GM10248 (cell line): ENCODE measurements around the gene NDUFS1.
"Not testable (repeated sequence)": the region's sequence is repeated elsewhere in the genome, so short reads cannot be mapped to it uniquely, and the experiment has no call there.

Experiments used
- CTCF ChIA-PET: fragments of 300-600 bp; sonication (Branson Sonifier 250); formaldehyde crosslinking; extraction: SDS; loops from one replicate; lab custom pipeline; 2021; ENCODE audit warnings: antibody characterized with exemption; lab: Yijun Ruan, JAX
- POLR2A ChIA-PET: fragments of 350-650 bp; sonication (Branson Sonifier 250); formaldehyde crosslinking; extraction: SDS; loops from one replicate; lab custom pipeline; 2020; ENCODE audit warnings: antibody characterized with exemption; lab: Yijun Ruan, JAX
- DNase-seq: peaks from one replicate; pipeline ENCODE4 v3.0.0; 2012; ENCODE audit errors: extremely low spot score
- TF ChIP-seq, protein P1 (sequence below): IDR thresholded peaks from 2 replicates; pipeline ENCODE4 v1.5.1; 2012; ENCODE audit warnings: mild to moderate bottlenecking, low read depth; ENCODE audit errors: extremely low read depth, missing control alignments, control extremely low read depth

NDUFS1 gene

DNA sequence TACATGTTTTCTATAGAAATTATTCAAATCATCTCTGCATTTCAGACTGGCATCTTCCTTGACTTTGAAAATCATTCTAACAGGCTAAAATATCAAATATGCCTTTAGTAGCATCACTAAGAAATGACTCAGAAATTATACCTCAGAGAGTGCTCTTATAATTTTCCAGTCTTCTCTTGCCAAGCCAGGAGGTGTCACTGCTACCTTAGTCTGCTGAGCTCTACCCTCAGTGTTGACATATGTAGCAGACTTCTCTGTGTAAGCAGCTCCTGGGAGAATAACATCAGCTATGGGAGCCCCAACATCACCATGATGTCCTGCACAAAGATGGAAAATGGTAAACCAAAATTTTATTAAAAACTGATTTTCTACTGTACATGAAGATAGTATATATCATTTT is 31.6 kb downstream of the NDUFS1 start:
- no peak for DNase-seq
- ChIA-PET POLR2A (no interaction called here), CTCF (interaction anchor here (1.3 to 1.4 kb wide), 4 partner anchors 15 to 82 kb away, joined by 3 read pairs; no protein-coding TSS in a partner anchor)
- TF ChIP-seq, protein P1, sequence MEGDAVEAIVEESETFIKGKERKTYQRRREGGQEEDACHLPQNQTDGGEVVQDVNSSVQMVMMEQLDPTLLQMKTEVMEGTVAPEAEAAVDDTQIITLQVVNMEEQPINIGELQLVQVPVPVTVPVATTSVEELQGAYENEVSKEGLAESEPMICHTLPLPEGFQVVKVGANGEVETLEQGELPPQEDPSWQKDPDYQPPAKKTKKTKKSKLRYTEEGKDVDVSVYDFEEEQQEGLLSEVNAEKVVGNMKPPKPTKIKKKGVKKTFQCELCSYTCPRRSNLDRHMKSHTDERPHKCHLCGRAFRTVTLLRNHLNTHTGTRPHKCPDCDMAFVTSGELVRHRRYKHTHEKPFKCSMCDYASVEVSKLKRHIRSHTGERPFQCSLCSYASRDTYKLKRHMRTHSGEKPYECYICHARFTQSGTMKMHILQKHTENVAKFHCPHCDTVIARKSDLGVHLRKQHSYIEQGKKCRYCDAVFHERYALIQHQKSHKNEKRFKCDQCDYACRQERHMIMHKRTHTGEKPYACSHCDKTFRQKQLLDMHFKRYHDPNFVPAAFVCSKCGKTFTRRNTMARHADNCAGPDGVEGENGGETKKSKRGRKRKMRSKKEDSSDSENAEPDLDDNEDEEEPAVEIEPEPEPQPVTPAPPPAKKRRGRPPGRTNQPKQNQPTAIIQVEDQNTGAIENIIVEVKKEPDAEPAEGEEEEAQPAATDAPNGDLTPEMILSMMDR = no peak

DNA sequence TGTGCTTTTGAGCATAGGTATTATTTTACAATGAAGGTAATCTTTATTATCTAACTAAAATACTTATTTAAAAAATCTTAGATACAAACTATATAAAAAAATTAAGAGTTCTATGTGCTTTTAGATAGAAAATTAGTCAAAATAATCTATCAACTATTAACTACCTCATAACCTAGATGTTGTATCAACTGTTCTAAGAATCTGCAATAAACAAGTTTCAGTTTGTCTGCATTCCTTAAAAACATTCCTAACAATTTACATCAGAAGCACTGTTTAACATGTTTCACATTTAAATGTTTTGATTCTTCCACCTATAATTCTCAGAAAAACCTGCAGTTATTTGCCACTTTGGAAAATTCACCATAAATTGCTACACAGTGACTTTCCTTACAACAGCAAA is 33.3 kb downstream of the NDUFS1 start:
- TF ChIP-seq, protein P1 = no peak
- DNase-seq = no peak
- ChIA-PET CTCF (interaction anchor here (1.0 kb wide), 1 partner anchor 14 kb away, joined by 3 read pairs; no protein-coding TSS in a partner anchor), POLR2A (no interaction called here)

DNA sequence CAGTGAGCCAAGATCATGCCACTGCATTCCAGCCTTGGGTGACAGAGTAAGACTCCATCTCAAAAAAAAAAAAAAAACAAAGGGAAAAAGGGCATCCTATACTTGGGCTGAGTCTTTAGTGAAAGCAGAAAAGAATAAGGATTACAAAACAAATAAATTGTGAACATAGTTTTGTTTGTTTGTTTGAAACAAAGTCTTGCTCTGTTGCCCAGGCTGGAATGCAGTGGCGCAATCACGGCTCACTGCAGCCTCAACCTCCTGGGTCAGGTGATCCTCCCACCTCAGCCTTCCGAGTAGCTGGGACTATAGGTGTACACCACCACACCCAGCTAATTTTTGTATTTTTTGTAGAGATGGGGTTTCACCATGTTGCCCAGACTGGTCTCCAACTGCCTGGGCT is 36.7 kb downstream of the NDUFS1 start:
- DNase-seq, POLR2A ChIA-PET: not testable (repeated sequence)
- CTCF ChIA-PET = interaction anchor here (1.1 to 1.4 kb wide), 2 partner anchors 9 to 183 kb away, joined by 3 to 4 read pairs; no protein-coding TSS in a partner anchor

DNA sequence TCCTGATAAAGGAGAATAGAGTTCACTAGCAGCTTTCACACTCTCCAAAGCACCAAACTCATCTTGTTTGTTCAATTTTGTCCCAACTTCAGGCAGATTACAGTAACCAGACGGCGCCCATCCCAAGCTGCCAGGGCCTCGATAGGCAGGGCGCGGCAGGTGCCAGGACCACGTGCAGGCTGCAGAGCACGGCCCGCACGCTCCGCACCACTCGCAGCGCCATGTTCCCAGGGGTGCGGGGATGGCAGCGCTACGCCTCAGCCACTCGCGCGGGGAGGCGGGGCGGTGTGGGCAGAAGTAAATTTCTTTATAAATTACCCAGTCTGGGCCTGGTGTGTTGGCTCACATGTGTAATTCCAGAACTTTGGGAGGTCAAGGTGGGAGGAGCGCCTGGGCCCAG is 43.0 kb downstream of the NDUFS1 start:
- ChIA-PET POLR2A (no interaction called here), CTCF (no interaction called here)
- DNase-seq = no peak
- TF ChIP-seq, protein P1 = no peak

DNA sequence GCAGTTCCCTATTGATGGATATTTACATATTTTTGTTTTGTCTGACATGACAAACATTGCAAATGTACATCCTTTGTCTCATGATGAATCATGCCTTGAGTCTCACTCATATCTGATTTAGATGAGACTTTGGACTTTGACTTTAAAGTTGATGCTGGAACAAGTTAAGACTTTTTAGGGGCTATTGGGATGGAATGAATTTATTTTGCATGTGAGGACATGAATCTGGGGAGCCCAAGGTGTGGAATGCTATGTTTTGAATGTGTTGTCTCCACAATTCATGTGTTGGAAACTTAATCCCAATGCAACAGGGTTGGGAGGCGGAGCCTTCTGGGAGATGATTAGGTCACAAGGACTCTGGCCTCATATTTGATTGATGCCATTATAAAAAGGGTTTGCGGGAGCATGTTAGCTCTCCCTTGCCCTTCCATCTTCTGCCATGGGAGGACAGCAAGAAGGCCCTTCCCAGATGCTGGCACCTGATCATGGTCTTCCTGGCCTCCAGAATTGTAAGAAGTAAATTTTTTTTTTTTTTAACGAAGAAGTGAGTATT is 44.1 kb downstream of the NDUFS1 start:
- TF ChIP-seq, protein P1 = no peak
- POLR2A ChIA-PET = no interaction called here
- DNase-seq = no peak
- CTCF ChIA-PET = no interaction called here

DNA sequence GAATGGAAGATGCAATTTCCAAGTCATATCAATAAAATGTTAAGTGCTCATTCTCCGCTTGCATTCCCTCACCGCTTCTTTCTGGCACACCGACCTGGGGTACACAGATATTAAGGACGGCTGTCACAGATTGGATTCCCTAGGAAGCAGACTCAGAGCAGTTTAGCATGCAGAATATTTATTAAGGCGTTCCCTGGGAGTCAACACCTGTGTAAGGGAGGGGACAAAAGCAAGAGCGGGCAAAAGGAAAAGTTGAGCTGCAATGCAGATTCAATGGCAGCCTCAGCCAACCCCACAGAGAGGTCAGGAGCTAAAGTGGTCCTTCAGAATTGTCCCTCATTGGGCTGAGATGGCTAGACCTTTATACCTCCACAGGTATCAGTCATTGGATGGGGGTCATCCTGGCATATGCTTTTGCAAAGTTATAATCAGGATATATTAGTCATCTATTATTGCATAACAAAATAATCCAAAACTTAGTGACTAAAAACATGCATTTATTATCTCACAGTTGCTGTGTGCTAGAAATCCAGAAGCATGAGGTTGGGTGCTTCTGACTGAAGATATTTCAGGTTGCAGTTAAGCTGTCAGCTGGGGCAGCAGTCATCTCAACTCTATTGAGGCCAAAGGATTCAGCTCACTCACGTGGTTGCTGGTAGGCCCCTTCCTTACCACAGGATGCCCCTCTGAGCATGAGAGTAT is 46.2 kb downstream of the NDUFS1 start:
- DNase-seq = no peak
- POLR2A ChIA-PET = no interaction called here
- TF ChIP-seq, protein P1 = no peak
- CTCF ChIA-PET = interaction anchor here (0.7 to 2.2 kb wide), 6 partner anchors 9 to 108 kb away, joined by 3 to 6 read pairs (median 4); no protein-coding TSS in a partner anchor

DNA sequence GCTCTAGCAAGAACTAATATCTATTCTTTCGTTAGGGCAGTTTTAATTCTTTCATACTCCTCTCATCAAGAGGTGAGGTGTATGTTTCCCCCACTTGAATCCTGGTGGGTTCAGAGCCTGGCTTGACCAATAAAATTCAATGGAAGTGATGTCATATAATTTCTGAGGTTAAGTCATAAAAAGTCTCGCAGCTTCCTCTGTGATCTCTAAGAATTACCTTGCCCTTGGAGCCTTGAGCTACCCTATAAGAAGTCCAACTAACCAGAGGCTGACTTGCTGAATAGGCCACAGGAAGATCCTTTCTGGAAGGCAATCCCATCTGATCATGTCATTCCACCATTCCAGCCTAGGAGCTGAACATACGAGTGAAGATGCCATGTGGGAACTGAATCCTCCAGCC is 47.1 kb downstream of the NDUFS1 start:
- POLR2A ChIA-PET = no interaction called here
- CTCF ChIA-PET = interaction anchor here (1.3 to 2.2 kb wide), 3 partner anchors 14 to 25 kb away, joined by 3 to 6 read pairs (median 3); no protein-coding TSS in a partner anchor
- DNase-seq = no peak
- TF ChIP-seq, protein P1 = no peak
